ENCODE results near the gene RNF222.

DNA sequence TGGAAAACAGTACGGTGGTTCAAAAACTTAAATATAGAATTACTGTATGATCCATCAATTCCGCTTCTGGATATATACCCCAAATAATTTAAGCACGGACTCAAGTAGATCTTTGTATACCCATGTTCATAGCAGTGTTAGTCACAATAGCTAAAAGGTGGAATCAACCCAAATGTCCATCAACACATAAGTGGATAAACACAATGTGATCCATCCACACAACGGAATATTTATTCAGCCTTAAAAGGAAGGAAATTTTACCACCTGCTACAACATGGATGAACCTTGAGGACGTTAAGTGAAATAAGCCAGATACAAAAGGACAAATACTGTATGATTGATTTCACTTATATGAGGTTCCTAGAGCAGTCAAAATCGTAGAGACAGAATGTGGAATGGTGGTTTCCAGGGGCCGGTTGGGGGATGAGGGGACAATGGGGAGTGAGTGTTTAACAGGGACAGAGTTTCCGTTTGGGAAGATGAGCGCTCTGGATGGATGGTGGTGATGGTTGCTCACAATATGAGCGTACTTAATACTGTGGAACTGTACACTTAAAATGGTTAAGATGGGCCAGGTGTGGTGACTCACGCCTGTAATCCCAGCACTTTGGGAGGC lies 5.4 kb upstream of the RNF222 start:
- no peak for TF ChIP-seq POLR2AphosphoS5 (IDR thresholded peaks at IDR 0.05; ENCODE audit: low read depth, low read length)
- TF ChIP-seq YY1 (IDR thresholded peaks at IDR 0.05; ENCODE audit: low read depth, low read length) = no peak
- TF ChIP-seq, protein P1, sequence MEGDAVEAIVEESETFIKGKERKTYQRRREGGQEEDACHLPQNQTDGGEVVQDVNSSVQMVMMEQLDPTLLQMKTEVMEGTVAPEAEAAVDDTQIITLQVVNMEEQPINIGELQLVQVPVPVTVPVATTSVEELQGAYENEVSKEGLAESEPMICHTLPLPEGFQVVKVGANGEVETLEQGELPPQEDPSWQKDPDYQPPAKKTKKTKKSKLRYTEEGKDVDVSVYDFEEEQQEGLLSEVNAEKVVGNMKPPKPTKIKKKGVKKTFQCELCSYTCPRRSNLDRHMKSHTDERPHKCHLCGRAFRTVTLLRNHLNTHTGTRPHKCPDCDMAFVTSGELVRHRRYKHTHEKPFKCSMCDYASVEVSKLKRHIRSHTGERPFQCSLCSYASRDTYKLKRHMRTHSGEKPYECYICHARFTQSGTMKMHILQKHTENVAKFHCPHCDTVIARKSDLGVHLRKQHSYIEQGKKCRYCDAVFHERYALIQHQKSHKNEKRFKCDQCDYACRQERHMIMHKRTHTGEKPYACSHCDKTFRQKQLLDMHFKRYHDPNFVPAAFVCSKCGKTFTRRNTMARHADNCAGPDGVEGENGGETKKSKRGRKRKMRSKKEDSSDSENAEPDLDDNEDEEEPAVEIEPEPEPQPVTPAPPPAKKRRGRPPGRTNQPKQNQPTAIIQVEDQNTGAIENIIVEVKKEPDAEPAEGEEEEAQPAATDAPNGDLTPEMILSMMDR (IDR thresholded peaks at IDR 0.05; ENCODE audit: control extremely low read depth in 1 of 3, insufficient read depth in 1 of 3, low read depth in 1 of 3, low read length in 3 of 3) = no peak
- TF ChIP-seq EZH2 (IDR thresholded peaks at IDR 0.05; ENCODE audit: low read depth, low read length, severe bottlenecking) = no peak
- no peak for TF ChIP-seq GTF2F1 (IDR thresholded peaks at IDR 0.05; ENCODE audit: borderline replicate concordance, low read depth, low read length)
- no peak for TF ChIP-seq SP4 (IDR thresholded peaks at IDR 0.05; ENCODE audit: low read length)
- TF ChIP-seq EP300 (IDR thresholded peaks at IDR 0.05; ENCODE audit: borderline replicate concordance in 1 of 2, low read depth in 2 of 2, low read length in 2 of 2) = no peak
- TF ChIP-seq MAFK (IDR thresholded peaks at IDR 0.05; ENCODE audit: low read depth, low read length) = no peak
- TF ChIP-seq, protein P2, sequence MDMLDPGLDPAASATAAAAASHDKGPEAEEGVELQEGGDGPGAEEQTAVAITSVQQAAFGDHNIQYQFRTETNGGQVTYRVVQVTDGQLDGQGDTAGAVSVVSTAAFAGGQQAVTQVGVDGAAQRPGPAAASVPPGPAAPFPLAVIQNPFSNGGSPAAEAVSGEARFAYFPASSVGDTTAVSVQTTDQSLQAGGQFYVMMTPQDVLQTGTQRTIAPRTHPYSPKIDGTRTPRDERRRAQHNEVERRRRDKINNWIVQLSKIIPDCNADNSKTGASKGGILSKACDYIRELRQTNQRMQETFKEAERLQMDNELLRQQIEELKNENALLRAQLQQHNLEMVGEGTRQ (IDR thresholded peaks at IDR 0.05; ENCODE audit: low read length) = no peak
- no peak for TF ChIP-seq SIN3A (conservative IDR thresholded peaks at IDR 0.05 in 1 of 2, IDR thresholded peaks at IDR 0.05 in 1 of 2; ENCODE audit: low read depth in 1 of 2, low read length in 2 of 2)
- no peak for TF ChIP-seq TEAD4 (IDR thresholded peaks at IDR 0.05; ENCODE audit: low read depth, low read length)
- TF ChIP-seq, protein P3, sequence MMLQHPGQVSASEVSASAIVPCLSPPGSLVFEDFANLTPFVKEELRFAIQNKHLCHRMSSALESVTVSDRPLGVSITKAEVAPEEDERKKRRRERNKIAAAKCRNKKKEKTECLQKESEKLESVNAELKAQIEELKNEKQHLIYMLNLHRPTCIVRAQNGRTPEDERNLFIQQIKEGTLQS (IDR thresholded peaks at IDR 0.05; ENCODE audit: insufficient read depth, low read depth, low read length) = no peak
- TF ChIP-seq SP2 (IDR thresholded peaks at IDR 0.05; ENCODE audit: low read length) = no peak
- TF ChIP-seq FOSL1 (IDR thresholded peaks at IDR 0.05; ENCODE audit: insufficient read depth, low read depth, low read length) = no peak

Data from H1 (cell line).